Measurements from ENCODE around the gene MCM7. TPM values are rescaled to one million over a fixed set of nuclear protein-coding genes. Genes with fewer than 3 reads are reported as not detected.

Gene MCM7
- total and polyA plus RNA-seq, 2 donors (not counting 1 experiment from before 2014, with no cell fraction given), result 24.4 to 34.3 TPM

DNA sequence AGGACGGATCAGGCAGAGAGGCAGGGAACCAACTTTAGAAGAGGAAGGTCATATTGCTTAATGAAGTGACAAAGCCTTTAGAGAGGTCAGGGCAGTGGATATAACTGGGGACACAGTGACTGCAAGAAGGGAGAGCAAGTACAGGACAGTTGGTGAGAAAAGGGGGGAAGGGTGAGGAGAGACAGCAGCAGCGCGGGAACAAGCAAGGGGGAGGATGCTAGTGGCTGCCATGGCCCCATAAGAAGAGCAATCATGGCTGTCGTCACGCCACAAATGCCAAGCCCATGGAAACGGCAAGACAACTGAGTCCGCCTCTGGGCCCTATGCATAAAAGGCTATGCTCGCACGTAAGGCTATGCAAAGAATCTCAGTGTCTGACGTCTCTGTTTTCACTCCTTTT lies 28.7 kb downstream of the MCM7 start:
- peaks cover 43% of the 10 kb centered on the region for H3K36me3 ChIP-seq (ENCODE audit: control insufficient read depth, insufficient read depth, low read length)
- DNase-seq (ENCODE audit: low read depth in 2 of 2), result no peak
- no peaks in the 10 kb centered on the region for H3K4me1 ChIP-seq (ENCODE audit: control insufficient read depth, extremely low read depth, insufficient read depth, low read length)
- peaks cover 15% of the 10 kb centered on the region for H3K9me3 ChIP-seq (ENCODE audit: control insufficient read depth, insufficient read depth, low read depth, low read length)
- H4K20me1 ChIP-seq (ENCODE audit: control insufficient read depth, extremely low read depth, insufficient read depth, low read length), result no peaks in the 10 kb centered on the region
- peaks cover 8% of the 10 kb centered on the region for H3K79me2 ChIP-seq (ENCODE audit: control insufficient read depth, insufficient read depth, low read length)
- H3K4me2 ChIP-seq (ENCODE audit: extremely low read depth, insufficient read depth, low read length), result no peak overlapping the region
- no peaks in the 10 kb centered on the region for H3K27me3 ChIP-seq (ENCODE audit: control insufficient read depth, insufficient read depth, low read length)
- H3K9ac ChIP-seq (ENCODE audit: insufficient read depth, low read length), result no peak overlapping the region
- no peak overlapping the region for H3K4me3 ChIP-seq (replicated peaks in 1 of 4; ENCODE audit: control extremely low read depth in 1 of 4, insufficient read depth in 1 of 4, low read depth in 3 of 4, low read length in 4 of 4)
- no peak overlapping the region for H3K27ac ChIP-seq (ENCODE audit: insufficient read depth, low read length)
- TF ChIP-seq EZH2 (IDR thresholded peaks at IDR 0.05; ENCODE audit: low read length, missing control alignments), result no peak
- H2AFZ ChIP-seq (ENCODE audit: low read length), result no peak overlapping the region

GRCh38 chr7:100071018-100071723 lies 30.0 kb downstream of the MCM7 start:
- TF ChIP-seq, protein P1, sequence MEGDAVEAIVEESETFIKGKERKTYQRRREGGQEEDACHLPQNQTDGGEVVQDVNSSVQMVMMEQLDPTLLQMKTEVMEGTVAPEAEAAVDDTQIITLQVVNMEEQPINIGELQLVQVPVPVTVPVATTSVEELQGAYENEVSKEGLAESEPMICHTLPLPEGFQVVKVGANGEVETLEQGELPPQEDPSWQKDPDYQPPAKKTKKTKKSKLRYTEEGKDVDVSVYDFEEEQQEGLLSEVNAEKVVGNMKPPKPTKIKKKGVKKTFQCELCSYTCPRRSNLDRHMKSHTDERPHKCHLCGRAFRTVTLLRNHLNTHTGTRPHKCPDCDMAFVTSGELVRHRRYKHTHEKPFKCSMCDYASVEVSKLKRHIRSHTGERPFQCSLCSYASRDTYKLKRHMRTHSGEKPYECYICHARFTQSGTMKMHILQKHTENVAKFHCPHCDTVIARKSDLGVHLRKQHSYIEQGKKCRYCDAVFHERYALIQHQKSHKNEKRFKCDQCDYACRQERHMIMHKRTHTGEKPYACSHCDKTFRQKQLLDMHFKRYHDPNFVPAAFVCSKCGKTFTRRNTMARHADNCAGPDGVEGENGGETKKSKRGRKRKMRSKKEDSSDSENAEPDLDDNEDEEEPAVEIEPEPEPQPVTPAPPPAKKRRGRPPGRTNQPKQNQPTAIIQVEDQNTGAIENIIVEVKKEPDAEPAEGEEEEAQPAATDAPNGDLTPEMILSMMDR (conservative IDR thresholded peaks at IDR 0.05 in 1 of 2, IDR thresholded peaks at IDR 0.05 in 1 of 2; ENCODE audit: low read depth in 1 of 2, low read length in 2 of 2), result no peak
- no peak for TF ChIP-seq EZH2 (IDR thresholded peaks at IDR 0.05; ENCODE audit: low read length, missing control alignments)
- Histone ChIP-seq H3K79me2 (ENCODE audit: control insufficient read depth, insufficient read depth, low read length) (no peaks in the 10 kb centered on the region), H3K9ac (ENCODE audit: insufficient read depth, low read length) (no peak overlapping the region), H3K9me3 (ENCODE audit: control insufficient read depth, insufficient read depth, low read depth, low read length) (peaks cover 15% of the 10 kb centered on the region), H2AFZ (ENCODE audit: low read length) (no peak overlapping the region), H3K36me3 (ENCODE audit: control insufficient read depth, insufficient read depth, low read length) (peaks cover 37% of the 10 kb centered on the region), H3K4me1 (ENCODE audit: control insufficient read depth, extremely low read depth, insufficient read depth, low read length) (no peaks in the 10 kb centered on the region), H3K27me3 (ENCODE audit: control insufficient read depth, insufficient read depth, low read length) (no peaks in the 10 kb centered on the region), H3K27ac (ENCODE audit: insufficient read depth, low read length) (no peak overlapping the region), H3K4me3 (replicated peaks in 1 of 4; ENCODE audit: control extremely low read depth in 1 of 4, insufficient read depth in 1 of 4, low read depth in 3 of 4, low read length in 4 of 4) (no peak overlapping the region), H3K4me2 (ENCODE audit: extremely low read depth, insufficient read depth, low read length) (no peak overlapping the region), H4K20me1 (ENCODE audit: control insufficient read depth, extremely low read depth, insufficient read depth, low read length) (no peaks in the 10 kb centered on the region)
- no peak for DNase-seq (ENCODE audit: low read depth in 2 of 2)

DNA sequence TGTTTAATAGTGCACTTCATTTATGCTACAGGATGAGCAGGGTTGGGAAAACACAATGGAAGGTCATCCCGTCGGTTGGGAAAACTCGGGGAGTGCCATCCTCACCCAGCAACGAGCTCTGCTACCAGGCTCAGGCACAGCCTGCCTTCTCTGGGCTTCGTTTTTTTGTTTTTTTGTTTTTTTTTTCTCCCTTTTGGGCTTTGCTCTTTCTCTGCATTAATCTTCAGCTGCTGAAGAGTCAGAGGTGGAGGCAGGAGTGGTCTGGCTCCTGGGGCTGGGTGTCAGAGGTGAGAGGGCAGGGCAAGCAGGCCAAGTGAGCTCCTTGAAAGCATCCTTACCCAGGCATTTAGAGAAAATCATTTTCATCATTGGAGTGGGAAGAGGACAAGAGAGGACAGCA lies 31.2 kb downstream of the MCM7 start:
- no peak overlapping the region for H3K4me3 ChIP-seq (replicated peaks in 1 of 4; ENCODE audit: control extremely low read depth in 1 of 4, insufficient read depth in 1 of 4, low read depth in 3 of 4, low read length in 4 of 4)
- H3K36me3 ChIP-seq (ENCODE audit: control insufficient read depth, insufficient read depth, low read length), result peaks cover 33% of the 10 kb centered on the region
- no peaks in the 10 kb centered on the region for H3K79me2 ChIP-seq (ENCODE audit: control insufficient read depth, insufficient read depth, low read length)
- no peaks in the 10 kb centered on the region for H3K27me3 ChIP-seq (ENCODE audit: control insufficient read depth, insufficient read depth, low read length)
- H3K27ac ChIP-seq (ENCODE audit: insufficient read depth, low read length), result no peak overlapping the region
- H3K4me2 ChIP-seq (ENCODE audit: extremely low read depth, insufficient read depth, low read length), result no peak overlapping the region
- peaks cover 15% of the 10 kb centered on the region for H3K9me3 ChIP-seq (ENCODE audit: control insufficient read depth, insufficient read depth, low read depth, low read length)
- no peak for TF ChIP-seq EZH2 (IDR thresholded peaks at IDR 0.05; ENCODE audit: low read length, missing control alignments)
- TF ChIP-seq, protein P1 (conservative IDR thresholded peaks at IDR 0.05 in 1 of 2, IDR thresholded peaks at IDR 0.05 in 1 of 2; ENCODE audit: low read depth in 1 of 2, low read length in 2 of 2), result no peak
- DNase-seq (ENCODE audit: low read depth in 2 of 2), result no peak
- H3K4me1 ChIP-seq (ENCODE audit: control insufficient read depth, extremely low read depth, insufficient read depth, low read length), result peaks cover 6% of the 10 kb centered on the region
- H2AFZ ChIP-seq (ENCODE audit: low read length), result no peak overlapping the region
- H4K20me1 ChIP-seq (ENCODE audit: control insufficient read depth, extremely low read depth, insufficient read depth, low read length), result no peaks in the 10 kb centered on the region
- no peak overlapping the region for H3K9ac ChIP-seq (ENCODE audit: insufficient read depth, low read length)

All from fibroblast of lung (primary cell).